Parathyroid adenoma (tissue), 2 donors: Measurements from ENCODE around the gene ALX4.

Source experiments
- H2AFZ ChIP-seq: fragments of 300-600 bp; sonication (generic); one replicate; pipeline ENCODE4 v1.7.0; 2017; ENCODE audit warnings: antibody characterized with exemption, mild to moderate bottlenecking
- H3K27ac ChIP-seq: fragments of 300-600 bp; sonication (generic); one replicate; pipeline ENCODE4 v1.7.0; 2017
- H3K27me3 ChIP-seq: fragments of 300-600 bp; sonication (generic); one replicate; pipeline ENCODE4 v1.7.0; 2017; ENCODE audit warnings: low read length; ENCODE audit not compliant: control insufficient read depth, insufficient read depth
- H3K36me3 ChIP-seq: fragments of 300-600 bp; sonication (generic); one replicate; pipeline ENCODE4 v1.7.0; 2017; ENCODE audit warnings: low read length; ENCODE audit not compliant: control insufficient read depth, insufficient read depth
- H3K4me1 ChIP-seq: fragments of 300-600 bp; sonication (generic); one replicate; pipeline ENCODE4 v1.7.0; 2017; ENCODE audit warnings: control low read depth
- H3K4me2 ChIP-seq: fragments of 300-600 bp; sonication (generic); one replicate; pipeline ENCODE4 v1.7.0; 2017; ENCODE audit warnings: low read length
- H3K4me3 ChIP-seq: fragments of 300-600 bp; sonication (generic); one replicate; pipeline ENCODE4 v1.7.0; 2017; ENCODE audit warnings: low read depth, low read length
- H3K79me2 ChIP-seq: fragments of 300-600 bp; sonication (generic); one replicate; pipeline ENCODE4 v1.7.0; 2017; ENCODE audit warnings: control low read depth
- H3K9ac ChIP-seq: fragments of 300-600 bp; sonication (generic); one replicate; pipeline ENCODE4 v1.7.0; 2017; ENCODE audit warnings: mild to moderate bottlenecking
- H3K9me3 ChIP-seq: fragments of 300-600 bp; sonication (generic); one replicate; pipeline ENCODE4 v1.7.0; 2017; ENCODE audit warnings: low read length; ENCODE audit not compliant: control insufficient read depth
- TF ChIP-seq, protein P1 (sequence below): fragments of 300-600 bp; sonication (generic); IDR thresholded peaks from one replicate; pipeline ENCODE4 v1.7.0; 2017; ENCODE audit warnings: antibody characterized with exemption, mild to moderate bottlenecking
- donor health status: primary hyperparathyroidism.

ALX4 gene

DNA sequence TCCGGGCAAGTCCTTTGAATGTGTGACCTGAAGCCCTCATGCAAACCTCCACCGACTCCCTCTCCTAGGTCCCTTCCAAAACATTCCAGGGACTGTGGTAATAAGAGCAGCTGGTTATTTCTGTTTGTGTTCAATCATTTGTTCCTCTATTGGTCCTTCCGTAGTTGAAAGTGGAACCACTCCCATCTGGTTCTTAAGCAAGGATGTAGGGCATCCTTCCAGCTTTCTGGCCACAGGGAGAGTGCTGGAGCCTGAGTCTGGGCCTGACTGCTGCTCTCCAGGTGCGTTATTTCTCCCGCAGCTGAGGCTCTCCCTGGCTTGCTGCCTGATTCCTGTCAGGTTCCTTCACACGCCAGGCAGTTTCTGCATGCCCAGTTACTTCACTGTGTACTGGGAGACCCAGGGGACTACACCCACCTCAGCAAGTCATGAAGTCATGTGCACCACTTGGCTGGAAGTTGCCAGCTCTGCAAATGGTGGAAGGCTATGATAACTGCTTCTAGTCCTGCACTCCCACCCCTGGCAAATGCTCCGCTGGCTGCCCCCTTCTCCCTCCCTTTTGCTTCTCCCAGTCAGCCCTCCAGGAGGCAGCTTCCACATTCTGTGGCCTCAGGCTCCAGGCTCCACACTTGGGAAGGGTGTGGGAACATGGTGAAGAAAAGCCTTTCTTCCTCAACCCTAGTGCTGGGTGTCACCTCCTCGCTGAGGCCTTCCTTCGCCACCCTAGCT, 4.0 kb upstream of the ALX4 start:
- H3K4me3 ChIP-seq: no peak overlapping the region
- no peaks in the 10 kb centered on the region for H3K4me1 ChIP-seq
- TF ChIP-seq, protein P1, sequence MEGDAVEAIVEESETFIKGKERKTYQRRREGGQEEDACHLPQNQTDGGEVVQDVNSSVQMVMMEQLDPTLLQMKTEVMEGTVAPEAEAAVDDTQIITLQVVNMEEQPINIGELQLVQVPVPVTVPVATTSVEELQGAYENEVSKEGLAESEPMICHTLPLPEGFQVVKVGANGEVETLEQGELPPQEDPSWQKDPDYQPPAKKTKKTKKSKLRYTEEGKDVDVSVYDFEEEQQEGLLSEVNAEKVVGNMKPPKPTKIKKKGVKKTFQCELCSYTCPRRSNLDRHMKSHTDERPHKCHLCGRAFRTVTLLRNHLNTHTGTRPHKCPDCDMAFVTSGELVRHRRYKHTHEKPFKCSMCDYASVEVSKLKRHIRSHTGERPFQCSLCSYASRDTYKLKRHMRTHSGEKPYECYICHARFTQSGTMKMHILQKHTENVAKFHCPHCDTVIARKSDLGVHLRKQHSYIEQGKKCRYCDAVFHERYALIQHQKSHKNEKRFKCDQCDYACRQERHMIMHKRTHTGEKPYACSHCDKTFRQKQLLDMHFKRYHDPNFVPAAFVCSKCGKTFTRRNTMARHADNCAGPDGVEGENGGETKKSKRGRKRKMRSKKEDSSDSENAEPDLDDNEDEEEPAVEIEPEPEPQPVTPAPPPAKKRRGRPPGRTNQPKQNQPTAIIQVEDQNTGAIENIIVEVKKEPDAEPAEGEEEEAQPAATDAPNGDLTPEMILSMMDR: no peak
- no peak overlapping the region for H3K27ac ChIP-seq
- H3K9ac ChIP-seq: no peak overlapping the region
- no peak overlapping the region for H2AFZ ChIP-seq
- H3K27me3 ChIP-seq: peaks cover 5% of the 10 kb centered on the region
- no peaks in the 10 kb centered on the region for H3K36me3 ChIP-seq
- H3K9me3 ChIP-seq: no peaks in the 10 kb centered on the region
- H3K4me2 ChIP-seq: no peak overlapping the region
- H3K79me2 ChIP-seq: no peaks in the 10 kb centered on the region

DNA sequence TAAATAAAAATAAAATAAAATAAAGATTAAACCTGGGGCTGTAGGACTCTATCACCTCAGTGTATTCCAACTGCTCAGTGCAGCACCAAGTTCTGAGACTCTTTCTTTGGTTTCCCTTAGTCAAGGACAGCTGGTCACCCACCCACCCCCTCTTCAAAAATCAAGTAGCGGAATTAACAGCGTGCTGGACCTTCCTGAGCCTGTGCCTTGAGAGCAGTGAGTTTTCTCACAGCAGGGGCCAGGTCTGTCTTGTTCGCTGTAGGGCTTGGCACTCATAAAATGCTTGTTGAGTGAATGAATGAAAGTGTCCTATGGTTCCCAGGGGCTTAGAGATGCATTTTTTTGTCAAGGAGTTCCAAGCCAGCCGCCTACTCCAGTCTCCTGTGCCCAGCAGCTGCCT, 2.9 kb upstream of the ALX4 start:
- Histone ChIP-seq H3K9ac (no peak overlapping the region), H3K4me3 (no peak overlapping the region), H3K9me3 (no peaks in the 10 kb centered on the region), H3K27ac (no peak overlapping the region), H3K27me3 (peaks cover 5% of the 10 kb centered on the region), H3K4me1 (no peaks in the 10 kb centered on the region), H3K79me2 (no peaks in the 10 kb centered on the region), H2AFZ (no peak overlapping the region), H3K36me3 (no peaks in the 10 kb centered on the region), H3K4me2 (no peak overlapping the region)
- TF ChIP-seq, protein P1: no peak

DNA sequence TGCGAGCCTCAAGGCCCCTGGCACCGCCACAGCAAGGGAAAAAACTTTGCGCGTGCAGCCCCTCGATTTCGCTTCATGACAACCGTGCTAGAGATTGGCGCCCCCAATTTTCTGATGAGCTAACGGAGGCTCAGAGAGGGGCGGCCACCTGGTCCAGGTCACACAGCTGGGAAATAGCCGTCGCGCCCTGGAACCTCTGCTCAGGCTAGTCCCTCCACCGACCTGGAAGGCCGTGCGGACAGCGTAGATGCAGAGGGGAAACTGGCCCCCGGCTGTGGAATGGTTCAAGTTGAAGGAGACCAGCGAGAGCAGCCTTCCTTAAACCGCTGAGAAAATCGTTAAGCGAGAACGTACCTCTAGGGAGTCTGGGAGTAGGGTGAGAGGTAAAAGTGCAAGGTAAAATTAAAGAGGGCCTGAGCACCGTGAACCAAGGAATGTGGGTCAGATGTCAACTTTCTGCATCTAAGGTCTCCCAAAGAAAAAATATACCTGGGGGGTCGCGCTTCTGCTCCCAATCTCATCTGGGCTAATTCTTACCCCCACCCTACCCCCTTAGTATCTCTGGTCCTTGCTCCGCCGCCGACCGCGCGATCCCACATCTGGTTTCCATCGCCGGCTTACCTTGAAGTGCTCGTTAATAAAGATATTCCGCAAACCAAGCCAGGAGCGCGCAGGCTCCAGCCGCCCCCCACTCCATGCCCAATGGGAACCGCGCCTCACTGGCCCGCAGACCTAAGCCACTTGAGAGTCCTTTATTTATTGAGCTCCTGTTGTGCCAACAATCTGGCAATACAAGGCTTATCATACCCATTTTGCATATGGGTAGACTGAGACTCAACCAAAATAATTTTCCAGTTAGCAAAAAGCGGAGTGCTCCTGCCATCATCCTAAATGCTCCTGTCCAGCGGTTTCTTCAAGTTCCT, 1.7 kb upstream of the ALX4 start:
- no peak overlapping the region for H2AFZ ChIP-seq
- H3K27ac ChIP-seq: no peak overlapping the region
- no peaks in the 10 kb centered on the region for H3K79me2 ChIP-seq
- H3K4me3 ChIP-seq: no peak overlapping the region
- H3K9me3 ChIP-seq: no peaks in the 10 kb centered on the region
- H3K4me1 ChIP-seq: no peaks in the 10 kb centered on the region
- TF ChIP-seq, protein P1: no peak
- no peaks in the 10 kb centered on the region for H3K36me3 ChIP-seq
- no peak overlapping the region for H3K4me2 ChIP-seq
- peaks cover 5% of the 10 kb centered on the region for H3K27me3 ChIP-seq
- no peak overlapping the region for H3K9ac ChIP-seq

DNA sequence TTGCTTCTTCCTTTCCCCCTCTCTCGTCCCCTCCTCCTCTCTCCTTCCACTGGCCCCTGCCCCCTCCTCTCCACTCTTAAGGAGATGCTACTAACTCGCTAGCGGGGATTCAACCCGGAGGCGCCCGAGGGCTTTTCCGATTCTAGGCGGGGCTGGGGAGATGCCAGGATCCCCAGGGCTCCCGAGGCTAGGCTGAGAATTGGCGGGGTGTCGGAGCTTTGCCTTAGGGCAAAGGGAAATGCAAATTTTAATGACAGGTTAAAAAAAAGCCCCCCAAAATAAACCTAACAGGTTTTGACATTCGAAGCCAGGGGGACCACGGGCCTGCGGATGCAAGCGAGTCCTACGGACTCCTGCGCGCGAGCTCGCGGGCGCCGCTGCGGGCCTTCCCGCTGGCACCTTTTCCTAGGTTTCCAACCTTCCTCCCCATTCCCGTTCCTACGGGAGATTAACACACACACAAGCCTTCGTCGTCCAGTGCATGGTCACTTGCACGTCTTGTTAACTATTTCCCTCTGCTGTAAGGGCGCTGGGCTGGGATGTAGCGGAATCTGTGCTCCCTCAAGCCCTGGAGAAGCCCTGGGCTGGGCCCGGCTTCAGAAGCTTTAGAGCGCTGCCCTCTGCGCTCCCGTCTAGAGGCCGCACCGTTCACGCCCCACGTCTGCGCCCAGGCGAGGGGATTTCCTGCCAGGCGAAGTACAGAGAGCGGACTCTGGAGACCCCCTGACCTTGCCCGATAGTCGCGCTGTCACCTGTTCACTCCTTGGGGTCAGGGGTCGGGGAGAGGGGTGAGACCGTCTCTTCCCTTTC, 729 bp upstream of the ALX4 start:
- H3K4me1 ChIP-seq: no peaks in the 10 kb centered on the region
- H2AFZ ChIP-seq: no peak overlapping the region
- H3K4me2 ChIP-seq: no peak overlapping the region
- no peaks in the 10 kb centered on the region for H3K79me2 ChIP-seq
- peaks cover 5% of the 10 kb centered on the region for H3K27me3 ChIP-seq
- no peaks in the 10 kb centered on the region for H3K9me3 ChIP-seq
- H3K9ac ChIP-seq: no peak overlapping the region
- no peak overlapping the region for H3K4me3 ChIP-seq
- H3K36me3 ChIP-seq: no peaks in the 10 kb centered on the region
- H3K27ac ChIP-seq: no peak overlapping the region
- TF ChIP-seq, protein P1: no peak
